ENCODE measurements around the gene LHFPL6.

- TF ChIP-seq, protein P1, sequence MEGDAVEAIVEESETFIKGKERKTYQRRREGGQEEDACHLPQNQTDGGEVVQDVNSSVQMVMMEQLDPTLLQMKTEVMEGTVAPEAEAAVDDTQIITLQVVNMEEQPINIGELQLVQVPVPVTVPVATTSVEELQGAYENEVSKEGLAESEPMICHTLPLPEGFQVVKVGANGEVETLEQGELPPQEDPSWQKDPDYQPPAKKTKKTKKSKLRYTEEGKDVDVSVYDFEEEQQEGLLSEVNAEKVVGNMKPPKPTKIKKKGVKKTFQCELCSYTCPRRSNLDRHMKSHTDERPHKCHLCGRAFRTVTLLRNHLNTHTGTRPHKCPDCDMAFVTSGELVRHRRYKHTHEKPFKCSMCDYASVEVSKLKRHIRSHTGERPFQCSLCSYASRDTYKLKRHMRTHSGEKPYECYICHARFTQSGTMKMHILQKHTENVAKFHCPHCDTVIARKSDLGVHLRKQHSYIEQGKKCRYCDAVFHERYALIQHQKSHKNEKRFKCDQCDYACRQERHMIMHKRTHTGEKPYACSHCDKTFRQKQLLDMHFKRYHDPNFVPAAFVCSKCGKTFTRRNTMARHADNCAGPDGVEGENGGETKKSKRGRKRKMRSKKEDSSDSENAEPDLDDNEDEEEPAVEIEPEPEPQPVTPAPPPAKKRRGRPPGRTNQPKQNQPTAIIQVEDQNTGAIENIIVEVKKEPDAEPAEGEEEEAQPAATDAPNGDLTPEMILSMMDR (IDR thresholded peaks at IDR 0.05), result no peak
- TF ChIP-seq POLR2A (IDR thresholded peaks at IDR 0.05), result no peak
These were observed 92.7 kb downstream of the LHFPL6 start for GRCh38 chr13:39510316-39510695.

Data from Peyer's patch (tissue), 4 donors.